Measurements from ENCODE around the gene USP17L28.
"Not testable (repeated sequence)": the region's sequence is repeated elsewhere in the genome, so short reads cannot be mapped to it uniquely, and the experiment has no call there.

Gene USP17L28, protein sequence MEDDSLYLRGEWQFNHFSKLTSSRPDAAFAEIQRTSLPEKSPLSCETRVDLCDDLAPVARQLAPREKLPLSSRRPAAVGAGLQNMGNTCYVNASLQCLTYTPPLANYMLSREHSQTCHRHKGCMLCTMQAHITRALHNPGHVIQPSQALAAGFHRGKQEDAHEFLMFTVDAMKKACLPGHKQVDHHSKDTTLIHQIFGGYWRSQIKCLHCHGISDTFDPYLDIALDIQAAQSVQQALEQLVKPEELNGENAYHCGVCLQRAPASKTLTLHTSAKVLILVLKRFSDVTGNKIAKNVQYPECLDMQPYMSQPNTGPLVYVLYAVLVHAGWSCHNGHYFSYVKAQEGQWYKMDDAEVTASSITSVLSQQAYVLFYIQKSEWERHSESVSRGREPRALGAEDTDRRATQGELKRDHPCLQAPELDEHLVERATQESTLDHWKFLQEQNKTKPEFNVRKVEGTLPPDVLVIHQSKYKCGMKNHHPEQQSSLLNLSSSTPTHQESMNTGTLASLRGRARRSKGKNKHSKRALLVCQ

DNA sequence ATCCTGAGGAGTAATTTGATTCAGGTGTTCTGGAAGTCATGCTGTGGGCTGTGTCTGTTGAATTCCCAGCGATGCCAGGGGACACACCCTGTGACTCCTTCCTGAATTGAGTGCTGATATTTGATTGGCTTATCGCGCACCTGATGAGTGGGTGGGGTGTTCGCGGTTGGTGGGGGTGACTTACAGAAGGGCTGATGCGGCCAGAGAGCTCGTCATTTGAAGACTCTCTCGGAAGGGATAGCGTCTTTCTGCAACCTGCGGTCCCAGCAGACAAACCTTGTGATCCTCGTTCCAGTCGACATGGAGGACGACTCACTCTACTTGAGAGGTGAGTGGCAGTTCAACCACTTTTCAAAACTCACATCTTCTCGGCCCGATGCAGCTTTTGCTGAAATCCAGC, at the start of gene USP17L28:
Gene USP17L28 (plus strand): TSS at position 301 of the 400 bp plus-strand sequence. CDS start 0 bp downstream, at position 301.
- not testable (repeated sequence) for DNase-seq

DNA sequence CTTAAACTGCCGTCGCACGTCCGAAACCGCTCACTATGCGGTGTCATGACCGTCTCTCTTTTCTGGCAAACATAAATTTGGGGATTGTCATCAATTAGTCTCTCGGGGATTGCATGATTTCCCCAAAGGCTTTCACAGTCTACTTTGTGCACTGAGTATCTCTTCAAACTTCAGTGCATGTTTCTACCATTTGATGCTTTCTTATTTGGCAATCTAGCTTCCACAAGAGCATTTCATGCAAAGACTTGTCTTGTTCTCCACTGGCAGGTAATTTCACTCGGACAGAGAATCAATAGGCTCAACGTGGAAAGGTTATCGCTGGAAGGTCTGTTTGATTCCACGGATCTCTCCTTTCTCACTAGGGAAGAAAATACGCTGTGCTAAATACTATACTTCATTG, 24.5 kb upstream of the USP17L28 start:
- not testable (repeated sequence) for DNase-seq

GRCh38 chr4:9324865-9325264, 23.8 kb upstream of the USP17L28 start, which contains the start of gene USP17L24:
TSS of gene USP17L24 (plus strand) at chr4:9325165. CDS start at chr4:9325165, 0 bp downstream.
- not testable (repeated sequence) for DNase-seq

DNA sequence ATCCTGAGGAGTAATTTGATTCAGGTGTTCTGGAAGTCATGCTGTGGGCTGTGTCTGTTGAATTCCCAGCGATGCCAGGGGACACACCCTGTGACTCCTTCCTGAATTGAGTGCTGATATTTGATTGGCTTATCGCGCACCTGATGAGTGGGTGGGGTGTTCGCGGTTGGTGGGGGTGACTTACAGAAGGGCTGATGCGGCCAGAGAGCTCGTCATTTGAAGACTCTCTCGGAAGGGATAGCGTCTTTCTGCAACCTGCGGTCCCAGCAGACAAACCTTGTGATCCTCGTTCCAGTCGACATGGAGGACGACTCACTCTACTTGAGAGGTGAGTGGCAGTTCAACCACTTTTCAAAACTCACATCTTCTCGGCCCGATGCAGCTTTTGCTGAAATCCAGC, 19.1 kb upstream of the USP17L28 start, which contains the start of gene USP17L25:
Gene USP17L25 (plus strand): TSS at position 301 of the 400 bp plus-strand sequence. CDS start 0 bp downstream, at position 301.
- DNase-seq = not testable (repeated sequence)

DNA sequence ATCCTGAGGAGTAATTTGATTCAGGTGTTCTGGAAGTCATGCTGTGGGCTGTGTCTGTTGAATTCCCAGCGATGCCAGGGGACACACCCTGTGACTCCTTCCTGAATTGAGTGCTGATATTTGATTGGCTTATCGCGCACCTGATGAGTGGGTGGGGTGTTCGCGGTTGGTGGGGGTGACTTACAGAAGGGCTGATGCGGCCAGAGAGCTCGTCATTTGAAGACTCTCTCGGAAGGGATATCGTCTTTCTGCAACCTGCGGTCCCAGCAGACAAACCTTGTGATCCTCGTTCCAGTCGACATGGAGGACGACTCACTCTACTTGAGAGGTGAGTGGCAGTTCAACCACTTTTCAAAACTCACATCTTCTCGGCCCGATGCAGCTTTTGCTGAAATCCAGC, 14.3 kb upstream of the USP17L28 start, which contains the start of gene USP17L26:
Gene USP17L26 (plus strand): TSS at position 301 of the 400 bp plus-strand sequence. CDS start 0 bp downstream, at position 301.
- not testable (repeated sequence) for DNase-seq

GRCh38 chr4:9339103-9339502, 9.6 kb upstream of the USP17L28 start, which contains the start of gene USP17L5:
TSS of gene USP17L5 (plus strand) at chr4:9339403. CDS start at chr4:9339403, 0 bp downstream.
- not testable (repeated sequence) for DNase-seq

GRCh38 chr4:9343848-9344247, 4.8 kb upstream of the USP17L28 start, which contains the start of gene USP17L27:
TSS of gene USP17L27 (plus strand) at chr4:9344148. CDS start at chr4:9344148, 0 bp downstream.
- DNase-seq = not testable (repeated sequence)

DNA sequence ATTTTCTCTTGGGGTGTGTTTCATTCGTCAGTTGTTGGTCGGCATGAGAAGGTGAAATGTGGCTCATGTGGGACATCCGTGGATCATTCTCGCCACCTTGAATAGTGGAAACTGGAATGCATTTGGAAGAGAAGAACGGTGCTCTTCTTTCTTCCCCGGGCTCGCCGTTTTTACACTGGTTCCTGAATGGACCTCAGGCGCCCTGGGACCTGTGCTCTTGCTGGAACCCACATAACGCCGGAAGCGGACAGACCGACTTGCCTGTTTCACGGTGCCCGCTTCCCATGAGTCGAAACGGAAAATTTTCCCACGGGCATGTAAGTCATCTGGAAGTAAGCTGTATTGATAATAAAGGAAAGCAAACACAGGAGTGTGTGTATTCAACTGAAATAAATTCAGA, 2.2 kb downstream of the USP17L28 start:
- DNase-seq = not testable (repeated sequence)

DNA sequence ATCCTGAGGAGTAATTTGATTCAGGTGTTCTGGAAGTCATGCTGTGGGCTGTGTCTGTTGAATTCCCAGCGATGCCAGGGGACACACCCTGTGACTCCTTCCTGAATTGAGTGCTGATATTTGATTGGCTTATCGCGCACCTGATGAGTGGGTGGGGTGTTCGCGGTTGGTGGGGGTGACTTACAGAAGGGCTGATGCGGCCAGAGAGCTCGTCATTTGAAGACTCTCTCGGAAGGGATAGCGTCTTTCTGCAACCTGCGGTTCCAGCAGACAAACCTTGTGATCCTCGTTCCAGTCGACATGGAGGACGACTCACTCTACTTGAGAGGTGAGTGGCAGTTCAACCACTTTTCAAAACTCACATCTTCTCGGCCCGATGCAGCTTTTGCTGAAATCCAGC, 4.6 kb downstream of the USP17L28 start, which contains the start of gene USP17L29:
Gene USP17L29 (plus strand): TSS at position 301 of the 400 bp plus-strand sequence. CDS start 0 bp downstream, at position 301.
- DNase-seq = not testable (repeated sequence)

DNA sequence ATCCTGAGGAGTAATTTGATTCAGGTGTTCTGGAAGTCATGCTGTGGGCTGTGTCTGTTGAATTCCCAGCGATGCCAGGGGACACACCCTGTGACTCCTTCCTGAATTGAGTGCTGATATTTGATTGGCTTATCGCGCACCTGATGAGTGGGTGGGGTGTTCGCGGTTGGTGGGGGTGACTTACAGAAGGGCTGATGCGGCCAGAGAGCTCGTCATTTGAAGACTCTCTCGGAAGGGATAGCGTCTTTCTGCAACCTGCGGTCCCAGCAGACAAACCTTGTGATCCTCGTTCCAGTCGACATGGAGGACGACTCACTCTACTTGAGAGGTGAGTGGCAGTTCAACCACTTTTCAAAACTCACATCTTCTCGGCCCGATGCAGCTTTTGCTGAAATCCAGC, 14.1 kb downstream of the USP17L28 start, which contains the start of gene USP17L30:
Gene USP17L30 (plus strand): TSS at position 301 of the 400 bp plus-strand sequence. CDS start 0 bp downstream, at position 301.
- DNase-seq = not testable (repeated sequence)

DNA sequence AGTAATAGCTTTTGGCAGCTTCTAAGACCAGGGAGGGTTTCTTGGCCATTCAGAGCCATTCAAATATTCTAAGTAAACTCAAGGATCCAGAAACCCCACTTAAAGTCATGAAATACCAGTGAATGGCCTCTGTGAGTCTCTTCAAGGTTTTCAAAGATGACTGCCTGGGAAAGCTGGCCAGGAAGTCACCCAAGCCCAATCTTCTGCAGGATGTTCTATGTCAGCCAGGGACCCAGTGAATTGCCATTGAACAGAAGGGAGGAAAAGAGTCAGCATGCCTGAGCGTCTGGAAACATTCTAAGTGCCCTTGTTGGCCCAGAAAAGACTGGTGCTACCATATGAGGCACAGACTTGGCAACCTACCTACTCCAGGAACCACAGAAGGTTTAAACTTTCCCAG, 31.2 kb downstream of the USP17L28 start:
- DNase-seq = not testable (repeated sequence)

- DNase-seq = peak; percentile 33
Measured at GRCh38 chr4:9381012-9381534, 32.4 kb downstream of the USP17L28 start.

- DNase-seq = no peak
Measured at GRCh38 chr4:9384126-9384525, 35.4 kb downstream of the USP17L28 start.

DNA sequence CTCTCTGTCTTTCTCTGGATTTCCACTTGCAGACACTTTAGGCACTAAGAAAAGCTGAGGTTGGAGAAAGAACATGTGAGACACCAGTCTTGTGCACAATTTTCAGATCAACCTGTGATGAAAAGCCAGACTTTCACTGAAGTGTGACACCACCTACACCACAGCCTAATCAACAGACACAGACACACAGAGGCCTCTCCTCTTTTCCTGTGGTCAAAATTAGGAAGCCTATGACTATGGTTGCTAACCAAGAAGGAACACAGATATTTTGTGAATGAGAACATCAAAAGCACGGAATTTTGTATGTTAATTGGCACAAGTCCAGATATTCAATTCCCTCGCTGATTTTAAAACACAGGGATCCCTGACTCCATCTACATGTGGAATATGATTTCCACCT, 40.3 kb downstream of the USP17L28 start:
- not testable (repeated sequence) for DNase-seq

Data from left hindlimb (tissue), 1 donor.